Natural killer cell treated with Interleukin-12 subunit alpha and Interleukin-12 subunit beta and Interleukin-15 and Interleukin-18, amount 100 ng/mL, for 72 hours (primary cell): ENCODE data around the gene TEAD4. TPM values are rescaled to one million over a fixed set of nuclear protein-coding genes. Genes with fewer than 3 reads are reported as not detected.
A peak's percentile ranks its signal among the peaks of the same experiment; 100 is the strongest.

ENCODE experiments used
- ATAC-seq, 2 donors: fragments of 150-1000 bp; cut with Tn5 transposase in 1 of 2; sonication (Bioruptor Pico), chemical (Tn5 transposase) in 1 of 2; 2 replicates each; pipeline ENCODE4 v1.10.0; 2021
- DNase-seq: peaks from one replicate; pipeline ENCODE4 v3.0.0; 2022; ENCODE audit warnings: low spot score
- H3K27ac Mint-ChIP-seq, 2 donors: 1 replicate in 1 of 2; 2 replicates in 1 of 2; pipeline ENCODE4 v1.8.0; 2022; ENCODE audit warnings: mixed read lengths in 2 of 2, mild to moderate bottlenecking in 1 of 2, moderate library complexity in 1 of 2
- H3K27me3 Mint-ChIP-seq, 2 donors: 1 replicate in 1 of 2; 2 replicates in 1 of 2; pipeline ENCODE4 v1.8.0; 2022; ENCODE audit warnings: mixed read lengths in 2 of 2
- H3K36me3 Mint-ChIP-seq: one replicate; pipeline ENCODE4 v1.8.0; 2022; ENCODE audit warnings: mixed read lengths
- H3K4me1 Mint-ChIP-seq, 2 donors: 1 replicate in 1 of 2; 2 replicates in 1 of 2; pipeline ENCODE4 v1.8.0; 2022; ENCODE audit warnings: low read depth in 2 of 2, mixed read lengths in 2 of 2, mild to moderate bottlenecking in 1 of 2
- H3K4me3 Mint-ChIP-seq: one replicate; pipeline ENCODE4 v1.8.0; 2022; ENCODE audit warnings: mixed read lengths
- H3K9me3 Mint-ChIP-seq: 2 replicates; pipeline ENCODE4 v1.8.0; 2022; ENCODE audit warnings: mixed read lengths
- total RNA-seq, 2 donors: library from RNA; stranded (reverse); gene quantifications; one replicate each; pipeline ENCODE4 v1.2.3, GENCODE V29; 2022

Gene TEAD4
- total RNA-seq, result under 1 TPM in 1 of 2 donors, not detected in 1; 0.33 TPM

- no peak for DNase-seq
- H3K36me3 Mint-ChIP-seq, result no peaks in the 10 kb centered on the region
- no peak within 1 kb of the TSS for H3K27ac Mint-ChIP-seq
- peak; percentile 21 to 38 for ATAC-seq
- peaks cover 11 to 12% of the 10 kb centered on the region in 2 donors for H3K4me1 Mint-ChIP-seq
- peaks cover 51 to 56% of the 10 kb centered on the region in 2 donors for H3K27me3 Mint-ChIP-seq
- peak within 1 kb of the TSS; percentile 72 for H3K4me3 Mint-ChIP-seq
- H3K9me3 Mint-ChIP-seq, result no peaks in the 10 kb centered on the region
Observed at GRCh38 chr12:2959192-2959504, at the start of gene TEAD4. TSS of gene TEAD4 (plus strand) at chr12:2959397.

- Mint-ChIP-seq H3K4me1 (no peaks in the 10 kb centered on the region), H3K9me3 (no peaks in the 10 kb centered on the region), H3K27me3 (no peaks in the 10 kb centered on the region), H3K27ac (no peak overlapping the region), H3K36me3 (no peaks in the 10 kb centered on the region), H3K4me3 (no peak overlapping the region)
- ATAC-seq (no peak), DNase-seq (no peak)
Observed at GRCh38 chr12:2912216-2912575, 47.0 kb upstream of the TEAD4 start.

GRCh38 chr12:2919249-2919648, 39.9 kb upstream of the TEAD4 start:
- H3K27me3 Mint-ChIP-seq, result no peaks in the 10 kb centered on the region
- H3K9me3 Mint-ChIP-seq, result no peaks in the 10 kb centered on the region
- no peak for ATAC-seq
- DNase-seq, result no peak
- H3K27ac Mint-ChIP-seq, result no peak overlapping the region
- no peaks in the 10 kb centered on the region for H3K4me1 Mint-ChIP-seq
- no peak overlapping the region for H3K4me3 Mint-ChIP-seq
- H3K36me3 Mint-ChIP-seq, result no peaks in the 10 kb centered on the region

- Mint-ChIP-seq H3K4me3 (no peak overlapping the region), H3K27ac (no peak overlapping the region), H3K36me3 (no peaks in the 10 kb centered on the region), H3K4me1 (peaks cover 0 to 6% of the 10 kb centered on the region in 2 donors), H3K27me3 (no peaks in the 10 kb centered on the region), H3K9me3 (no peaks in the 10 kb centered on the region)
- ATAC-seq (no peak), DNase-seq (no peak)
Observed at GRCh38 chr12:2922329-2922728, 36.9 kb upstream of the TEAD4 start.

- H3K4me3 Mint-ChIP-seq, result no peak overlapping the region
- no peaks in the 10 kb centered on the region for H3K9me3 Mint-ChIP-seq
- no peak for DNase-seq
- no peaks in the 10 kb centered on the region for H3K27me3 Mint-ChIP-seq
- no peak for ATAC-seq
- H3K36me3 Mint-ChIP-seq, result peaks cover 6% of the 10 kb centered on the region
- peaks cover 0 to 6% of the 10 kb centered on the region in 2 donors for H3K4me1 Mint-ChIP-seq
- no peak overlapping the region for H3K27ac Mint-ChIP-seq
Observed at GRCh38 chr12:2923057-2923456, 36.1 kb upstream of the TEAD4 start.

- Mint-ChIP-seq H3K4me1 (peaks cover 0 to 6% of the 10 kb centered on the region in 2 donors), H3K9me3 (no peaks in the 10 kb centered on the region), H3K27me3 (no peaks in the 10 kb centered on the region), H3K27ac (no peak overlapping the region), H3K36me3 (peaks cover 6% of the 10 kb centered on the region), H3K4me3 (no peak overlapping the region)
- no peak for ATAC-seq
- DNase-seq, result no peak
Observed at GRCh38 chr12:2924019-2924418, 35.2 kb upstream of the TEAD4 start.

GRCh38 chr12:2925322-2925995, 33.7 kb upstream of the TEAD4 start:
- Mint-ChIP-seq H3K4me1 (peaks cover 0 to 6% of the 10 kb centered on the region in 2 donors), H3K4me3 (no peak overlapping the region), H3K27me3 (no peaks in the 10 kb centered on the region), H3K9me3 (no peaks in the 10 kb centered on the region), H3K27ac (no peak overlapping the region), H3K36me3 (peaks cover 6% of the 10 kb centered on the region)
- ATAC-seq (no peak), DNase-seq (no peak)

GRCh38 chr12:2930865-2931264, 28.3 kb upstream of the TEAD4 start:
- Mint-ChIP-seq H3K9me3 (no peaks in the 10 kb centered on the region), H3K4me1 (no peaks in the 10 kb centered on the region), H3K36me3 (peaks cover 18% of the 10 kb centered on the region), H3K27ac (peak overlapping the region in 1 of 2 donors; percentile 23), H3K27me3 (no peaks in the 10 kb centered on the region), H3K4me3 (no peak overlapping the region)
- ATAC-seq, result no peak
- DNase-seq, result no peak

GRCh38 chr12:2933586-2933985, 25.6 kb upstream of the TEAD4 start:
- H3K4me3 Mint-ChIP-seq, result no peak overlapping the region

GRCh38 chr12:2934371-2934770, 24.8 kb upstream of the TEAD4 start:
- no peaks in the 10 kb centered on the region for H3K9me3 Mint-ChIP-seq
- H3K36me3 Mint-ChIP-seq, result peaks cover 12% of the 10 kb centered on the region
- DNase-seq (no peak), ATAC-seq (no peak)
- H3K27ac Mint-ChIP-seq, result no peak overlapping the region
- no peak overlapping the region for H3K4me3 Mint-ChIP-seq
- H3K27me3 Mint-ChIP-seq, result no peaks in the 10 kb centered on the region
- H3K4me1 Mint-ChIP-seq, result no peaks in the 10 kb centered on the region

More at GRCh38 chr12:2933586-2933985, 25.6 kb upstream of the TEAD4 start:
- Mint-ChIP-seq H3K27ac (no peak overlapping the region), H3K4me1 (no peaks in the 10 kb centered on the region), H3K36me3 (peaks cover 12% of the 10 kb centered on the region), H3K27me3 (no peaks in the 10 kb centered on the region), H3K9me3 (no peaks in the 10 kb centered on the region)
- ATAC-seq (no peak), DNase-seq (no peak)

- Mint-ChIP-seq H3K4me1 (no peaks in the 10 kb centered on the region), H3K36me3 (peaks cover 12% of the 10 kb centered on the region), H3K27me3 (no peaks in the 10 kb centered on the region), H3K27ac (no peak overlapping the region), H3K4me3 (no peak overlapping the region), H3K9me3 (no peaks in the 10 kb centered on the region)
- ATAC-seq, result no peak
- DNase-seq, result no peak
Observed at GRCh38 chr12:2936301-2936700, 22.9 kb upstream of the TEAD4 start.

- DNase-seq (no peak), ATAC-seq (no peak)
- H3K4me1 Mint-ChIP-seq, result no peaks in the 10 kb centered on the region
- H3K9me3 Mint-ChIP-seq, result no peaks in the 10 kb centered on the region
- H3K4me3 Mint-ChIP-seq, result no peak overlapping the region
- peaks cover 12% of the 10 kb centered on the region for H3K36me3 Mint-ChIP-seq
- no peaks in the 10 kb centered on the region for H3K27me3 Mint-ChIP-seq
- no peak overlapping the region for H3K27ac Mint-ChIP-seq
Observed at GRCh38 chr12:2937500-2937899, 21.7 kb upstream of the TEAD4 start.

- DNase-seq (no peak), ATAC-seq (no peak)
- Mint-ChIP-seq H3K9me3 (no peaks in the 10 kb centered on the region), H3K4me1 (no peaks in the 10 kb centered on the region), H3K36me3 (peaks cover 12% of the 10 kb centered on the region), H3K4me3 (no peak overlapping the region), H3K27me3 (no peaks in the 10 kb centered on the region), H3K27ac (no peak overlapping the region)
Observed at GRCh38 chr12:2939191-2939590, 20.0 kb upstream of the TEAD4 start.

- H3K36me3 Mint-ChIP-seq, result no peaks in the 10 kb centered on the region
- peak; percentile 33 to 53 for ATAC-seq
- no peak overlapping the region for H3K4me3 Mint-ChIP-seq
Observed at GRCh38 chr12:2940564-2940963, 18.6 kb upstream of the TEAD4 start.

GRCh38 chr12:2941524-2941923, 17.7 kb upstream of the TEAD4 start:
- no peaks in the 10 kb centered on the region for H3K4me1 Mint-ChIP-seq
- no peaks in the 10 kb centered on the region for H3K36me3 Mint-ChIP-seq
- H3K9me3 Mint-ChIP-seq, result no peaks in the 10 kb centered on the region
- H3K27me3 Mint-ChIP-seq, result no peaks in the 10 kb centered on the region
- no peak for DNase-seq
- no peak for ATAC-seq
- no peak overlapping the region for H3K27ac Mint-ChIP-seq
- H3K4me3 Mint-ChIP-seq, result no peak overlapping the region

More at GRCh38 chr12:2940564-2940963, 18.6 kb upstream of the TEAD4 start:
- no peak for DNase-seq
- no peaks in the 10 kb centered on the region for H3K9me3 Mint-ChIP-seq
- no peaks in the 10 kb centered on the region for H3K27me3 Mint-ChIP-seq
- no peaks in the 10 kb centered on the region for H3K4me1 Mint-ChIP-seq
- H3K27ac Mint-ChIP-seq, result no peak overlapping the region
